Esophagus muscularis mucosa (tissue), 4 donors: ENCODE measurements around the gene BCAS3.

Experiments
- EP300 ChIP-seq: sonication (generic); formaldehyde crosslinking; IDR thresholded peaks from one replicate; pipeline ENCODE4 v1.6.1; 2017; ENCODE audit warnings: antibody characterized with exemption
- POLR2A ChIP-seq: fragments of 450-650 bp; IDR thresholded peaks from one replicate; pipeline ENCODE4 v1.6.1; 2017; ENCODE audit warnings: antibody characterized with exemption, moderate library complexity, mild to moderate bottlenecking, low read depth
- TF ChIP-seq, protein P1 (sequence below), 3 experiments: fragments of 200-600 bp in 2 of 3; fragments of 450-650 bp in 1 of 3; sonication (generic) in 2 of 3; IDR thresholded peaks; one replicate each; pipeline ENCODE4 v1.5.1; 2017 to 2019; ENCODE audit warnings: antibody characterized with exemption in 3 of 3, mild to moderate bottlenecking in 2 of 3, moderate library complexity in 1 of 3

DNA sequence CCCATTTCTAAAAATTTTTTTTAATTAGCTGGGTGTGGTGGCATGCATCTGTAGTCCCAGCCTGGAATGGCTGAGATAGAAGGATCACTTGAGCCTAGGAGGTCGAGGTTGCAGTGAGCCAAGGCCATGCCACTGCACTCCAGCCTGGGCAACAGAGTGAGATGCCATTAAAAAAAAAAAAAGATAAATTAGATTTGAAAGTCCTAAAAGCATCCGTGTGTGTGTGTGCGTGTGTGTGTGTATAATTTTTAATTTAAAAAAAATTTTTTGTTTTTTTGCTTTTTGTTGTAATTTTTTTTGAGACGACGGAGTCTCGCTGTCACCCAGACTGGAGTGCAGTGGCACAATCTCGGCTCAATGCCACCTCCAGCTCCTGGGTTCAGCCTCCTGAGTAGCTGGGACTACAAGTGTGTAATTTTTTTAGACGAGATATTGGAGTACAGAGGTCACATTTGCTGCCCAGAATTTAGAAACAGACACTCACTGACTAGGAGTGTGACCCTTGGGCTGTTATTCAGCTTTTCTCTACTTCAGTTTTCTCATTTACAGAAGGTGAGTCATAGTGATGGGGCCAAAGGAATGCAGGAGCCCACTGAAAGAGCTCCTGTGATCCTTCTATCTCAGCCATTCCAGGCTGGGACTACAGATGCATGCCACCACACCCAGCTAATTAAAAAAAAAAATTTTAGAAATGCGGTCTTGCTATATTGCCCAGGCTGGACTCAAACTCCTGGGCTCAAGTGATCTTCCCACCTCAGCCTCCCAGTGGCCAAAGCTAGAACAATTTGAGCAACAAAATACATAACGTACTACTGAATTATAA is 749.0 kb downstream of the BCAS3 start:
- TF ChIP-seq, protein P1, sequence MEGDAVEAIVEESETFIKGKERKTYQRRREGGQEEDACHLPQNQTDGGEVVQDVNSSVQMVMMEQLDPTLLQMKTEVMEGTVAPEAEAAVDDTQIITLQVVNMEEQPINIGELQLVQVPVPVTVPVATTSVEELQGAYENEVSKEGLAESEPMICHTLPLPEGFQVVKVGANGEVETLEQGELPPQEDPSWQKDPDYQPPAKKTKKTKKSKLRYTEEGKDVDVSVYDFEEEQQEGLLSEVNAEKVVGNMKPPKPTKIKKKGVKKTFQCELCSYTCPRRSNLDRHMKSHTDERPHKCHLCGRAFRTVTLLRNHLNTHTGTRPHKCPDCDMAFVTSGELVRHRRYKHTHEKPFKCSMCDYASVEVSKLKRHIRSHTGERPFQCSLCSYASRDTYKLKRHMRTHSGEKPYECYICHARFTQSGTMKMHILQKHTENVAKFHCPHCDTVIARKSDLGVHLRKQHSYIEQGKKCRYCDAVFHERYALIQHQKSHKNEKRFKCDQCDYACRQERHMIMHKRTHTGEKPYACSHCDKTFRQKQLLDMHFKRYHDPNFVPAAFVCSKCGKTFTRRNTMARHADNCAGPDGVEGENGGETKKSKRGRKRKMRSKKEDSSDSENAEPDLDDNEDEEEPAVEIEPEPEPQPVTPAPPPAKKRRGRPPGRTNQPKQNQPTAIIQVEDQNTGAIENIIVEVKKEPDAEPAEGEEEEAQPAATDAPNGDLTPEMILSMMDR (IDR thresholded peaks at IDR 0.05): no peak
- TF ChIP-seq POLR2A (no peak), EP300 (no peak)
